Measurements from ENCODE around the gene PRSS35. TPM values are rescaled to one million over a fixed set of nuclear protein-coding genes. Genes with fewer than 3 reads are reported as not detected.
A peak's percentile ranks its signal among the peaks of the same experiment; 100 is the strongest.
"Not testable (repeated sequence)": the region's sequence is repeated elsewhere in the genome, so short reads cannot be mapped to it uniquely, and the experiment has no call there.

PRSS35 gene, protein sequence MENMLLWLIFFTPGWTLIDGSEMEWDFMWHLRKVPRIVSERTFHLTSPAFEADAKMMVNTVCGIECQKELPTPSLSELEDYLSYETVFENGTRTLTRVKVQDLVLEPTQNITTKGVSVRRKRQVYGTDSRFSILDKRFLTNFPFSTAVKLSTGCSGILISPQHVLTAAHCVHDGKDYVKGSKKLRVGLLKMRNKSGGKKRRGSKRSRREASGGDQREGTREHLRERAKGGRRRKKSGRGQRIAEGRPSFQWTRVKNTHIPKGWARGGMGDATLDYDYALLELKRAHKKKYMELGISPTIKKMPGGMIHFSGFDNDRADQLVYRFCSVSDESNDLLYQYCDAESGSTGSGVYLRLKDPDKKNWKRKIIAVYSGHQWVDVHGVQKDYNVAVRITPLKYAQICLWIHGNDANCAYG
- polyA plus RNA-seq (2013, experiment 1 of 2; ENCODE audit: insufficient read length): 4.5 TPM
- polyA plus RNA-seq (2013, experiment 2 of 2; ENCODE audit: insufficient read length): 5.1 TPM

DNA sequence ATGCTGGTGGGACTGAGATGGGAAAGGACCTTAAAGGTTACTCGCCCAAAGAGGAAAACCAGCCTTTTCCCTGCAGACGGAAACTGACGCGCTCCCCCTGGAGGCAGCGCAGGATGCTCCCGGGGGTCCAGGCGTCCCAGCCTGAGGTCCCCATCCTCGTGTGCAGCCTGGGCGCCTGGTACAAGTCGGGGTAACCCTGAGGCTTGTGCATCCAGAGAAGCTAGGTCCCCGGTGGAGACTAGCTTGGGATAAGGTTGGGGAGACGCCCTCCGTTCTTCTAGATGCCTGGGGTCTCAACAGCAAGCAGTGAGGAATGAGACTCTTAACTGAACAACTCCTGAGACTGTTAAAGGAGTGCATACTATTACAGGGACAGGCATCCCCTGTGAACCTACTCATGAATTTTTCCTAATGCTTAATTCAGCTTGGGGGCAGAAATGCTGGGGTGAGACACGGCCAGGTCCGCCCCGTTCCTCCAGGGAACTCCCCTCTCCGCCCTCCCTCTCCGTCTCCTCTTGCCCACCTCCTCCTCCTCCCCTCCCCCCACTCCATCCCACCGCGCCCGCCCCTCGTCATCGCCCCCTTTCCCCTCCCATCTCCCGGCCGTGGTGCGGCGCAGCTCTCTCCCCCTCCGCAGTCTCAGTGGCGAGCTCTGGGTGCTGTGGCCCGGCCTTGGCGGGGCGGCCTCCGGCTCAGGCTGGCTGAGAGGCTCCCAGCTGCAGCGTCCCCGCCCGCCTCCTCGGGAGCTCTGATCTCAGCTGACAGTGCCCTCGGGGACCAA lies at the start of gene PRSS35:
PRSS35 (plus strand) TSS at position 634 of the 781 bp plus-strand sequence. CDS start 10,908 bp downstream, outside the sequence.
- DNase-seq: peak; percentile 57

DNA sequence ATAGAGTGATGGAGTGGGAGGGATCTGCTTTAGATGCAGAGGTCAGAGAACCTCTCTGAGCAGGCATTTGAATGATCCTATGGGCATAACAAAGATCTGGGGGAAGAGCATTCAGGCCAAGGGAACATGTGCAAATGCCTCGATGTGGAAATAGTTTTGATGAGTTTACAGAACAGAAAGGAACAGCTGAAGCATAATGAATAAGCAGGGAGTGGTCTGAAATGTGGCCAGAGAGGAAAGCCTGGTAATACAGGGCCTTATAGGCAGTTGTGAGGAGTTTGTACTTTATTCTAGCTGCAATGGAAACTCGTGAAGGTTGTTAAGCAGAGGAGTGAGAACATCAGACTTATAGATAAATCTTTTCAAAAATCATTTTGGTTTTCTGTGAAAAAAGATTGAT lies 48.4 kb upstream of the PRSS35 start:
- no peak for DNase-seq

DNA sequence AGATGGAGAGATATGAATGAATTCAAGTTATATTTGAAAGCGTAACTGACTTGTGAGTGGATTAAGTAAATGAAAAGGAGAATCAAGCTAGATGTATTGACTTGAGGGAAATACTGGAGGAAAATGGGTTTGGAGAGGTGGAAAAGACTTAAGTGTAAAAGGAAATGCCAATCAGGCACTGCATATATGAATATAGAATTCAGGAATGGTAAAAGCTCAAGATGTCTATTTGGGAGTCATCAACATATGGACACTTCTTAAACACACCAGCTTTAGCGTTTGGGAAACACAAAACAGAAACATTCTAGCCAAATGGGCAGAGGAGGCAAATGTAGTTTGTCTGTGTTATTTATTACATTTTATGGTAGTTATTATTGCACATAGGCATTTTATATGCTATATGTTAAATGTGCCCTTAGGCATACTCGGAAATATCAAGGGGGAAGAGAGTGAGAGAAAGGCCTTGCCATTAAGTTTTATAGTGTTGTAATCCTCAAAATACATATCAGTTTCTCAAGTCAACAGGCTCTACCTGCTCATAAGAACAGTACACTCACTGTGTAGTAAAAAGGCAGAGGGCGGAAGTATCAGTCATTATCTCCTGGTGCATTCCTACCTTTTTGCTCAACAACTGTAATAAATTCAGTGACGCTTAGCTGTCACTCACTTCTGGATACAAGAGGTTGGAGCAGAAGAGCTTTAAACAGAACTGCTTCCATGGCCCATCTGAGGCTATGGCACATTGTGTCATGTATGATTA lies 47.8 kb upstream of the PRSS35 start:
- no peak for DNase-seq

DNA sequence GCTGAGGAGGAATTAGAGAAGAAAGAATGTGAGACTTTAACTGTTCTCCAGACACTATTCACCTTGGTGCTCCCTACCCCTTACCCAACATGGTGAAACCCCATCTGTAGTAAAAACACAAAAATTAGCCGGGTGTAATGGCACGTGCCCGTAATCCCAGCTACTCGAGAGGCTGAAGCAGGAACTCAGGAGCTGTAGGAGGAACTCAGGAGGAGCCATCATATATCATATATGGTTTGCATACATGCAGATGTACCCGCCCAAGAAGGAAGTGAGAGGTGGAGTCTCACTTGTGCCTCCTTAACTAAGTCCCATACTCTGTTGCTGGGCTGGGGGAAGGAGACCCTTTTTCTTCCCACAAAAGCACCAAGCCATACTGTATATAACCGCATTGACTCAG lies 46.0 kb upstream of the PRSS35 start:
- no peak for DNase-seq

DNA sequence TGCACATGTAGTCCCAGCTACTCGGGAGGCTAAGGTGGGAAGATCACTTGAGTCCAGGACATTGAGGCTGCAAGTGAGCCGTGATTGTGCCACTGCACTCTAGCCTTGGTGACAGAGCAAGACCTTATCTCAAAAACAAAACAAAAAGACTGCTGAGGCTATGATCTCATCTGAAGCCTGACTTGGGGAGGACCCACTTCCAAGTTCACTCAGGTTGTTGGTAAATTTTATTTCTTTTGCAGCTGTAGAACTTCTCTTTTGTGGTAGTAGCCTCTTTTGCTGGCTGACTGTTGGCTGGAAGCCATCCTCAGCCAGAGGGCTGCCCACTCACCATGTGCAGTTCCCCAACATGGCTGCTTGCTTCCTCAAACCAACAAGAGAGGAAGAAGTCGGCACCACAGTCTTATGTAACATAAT lies 44.7 kb upstream of the PRSS35 start:
- no peak for DNase-seq

DNA sequence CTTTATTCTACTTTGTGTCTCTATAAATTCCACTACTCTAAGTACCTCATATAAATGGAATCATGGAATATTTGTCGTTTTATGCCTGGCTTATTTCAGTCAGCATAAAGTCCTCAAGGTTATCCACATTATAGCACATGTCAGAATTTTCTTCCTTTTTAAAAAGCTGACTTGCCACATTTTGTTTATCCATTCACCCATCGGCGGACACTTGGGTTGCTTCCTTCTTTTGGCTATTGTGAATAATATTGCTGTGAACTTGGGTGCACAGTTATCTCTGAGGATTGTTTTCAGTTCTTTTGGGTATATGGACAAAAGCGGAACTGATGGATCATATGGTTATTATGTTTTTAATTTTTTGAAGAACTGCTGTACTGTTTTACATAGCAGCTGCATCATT lies 42.3 kb upstream of the PRSS35 start:
- no peak for DNase-seq

DNA sequence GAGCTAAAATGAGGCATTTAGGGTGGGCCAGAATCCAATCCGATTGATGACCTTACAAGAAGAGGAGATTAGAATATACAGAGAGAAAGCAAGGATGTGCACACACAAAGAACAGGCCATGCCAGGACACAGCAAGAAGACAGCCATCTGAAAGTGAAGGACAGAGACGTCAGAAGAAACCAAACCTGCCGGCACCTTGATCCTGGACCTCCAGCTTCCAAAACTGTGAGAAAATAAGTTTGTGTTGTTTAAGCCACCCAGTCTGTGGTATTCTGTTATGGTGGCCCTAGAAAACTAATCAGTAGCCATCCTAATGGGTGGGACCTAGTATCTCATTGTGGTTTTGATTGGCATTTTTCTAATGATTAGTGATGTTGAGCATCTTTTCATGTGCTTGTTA lies 41.7 kb upstream of the PRSS35 start:
- no peak for DNase-seq

DNA sequence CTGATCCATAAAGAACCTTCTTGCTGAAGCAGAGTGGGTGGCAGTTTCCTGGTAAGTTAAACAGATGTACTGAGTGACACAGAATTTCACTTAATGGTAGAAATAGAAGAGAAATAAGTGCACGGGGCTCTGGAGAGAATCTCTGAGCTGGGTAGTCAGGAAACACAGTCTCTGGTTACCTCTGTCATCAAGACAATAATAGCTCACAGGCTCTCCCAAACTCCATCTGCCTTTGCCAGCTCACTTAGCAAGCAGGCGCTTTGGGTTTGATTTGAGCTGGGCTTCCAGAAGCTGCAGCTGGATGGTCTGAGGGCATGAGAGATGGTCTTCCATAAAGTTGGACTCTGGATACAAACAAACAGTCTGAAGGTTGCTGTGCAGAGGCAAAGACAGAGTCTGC lies 39.6 kb upstream of the PRSS35 start:
- no peak for DNase-seq

DNA sequence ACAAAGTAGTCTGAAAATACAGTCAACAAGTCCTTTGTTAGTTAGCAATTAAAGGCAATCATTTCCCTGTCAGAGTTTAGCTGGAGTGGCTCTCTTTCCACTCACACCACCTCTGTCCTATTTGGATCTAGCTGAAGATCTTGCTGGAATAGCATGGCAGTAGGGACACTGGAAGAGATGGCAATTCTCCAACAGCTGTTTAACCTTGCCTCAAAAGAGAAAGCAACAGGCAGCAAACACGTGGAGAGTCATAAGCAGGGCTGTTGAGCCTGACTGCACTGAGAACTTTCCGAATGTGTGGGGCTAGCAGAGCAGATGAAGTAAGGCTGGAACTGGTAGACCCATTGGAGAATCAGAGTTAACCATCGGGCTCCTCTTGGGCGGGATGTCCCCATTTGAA lies 38.0 kb upstream of the PRSS35 start:
- DNase-seq: peak; percentile 10

DNA sequence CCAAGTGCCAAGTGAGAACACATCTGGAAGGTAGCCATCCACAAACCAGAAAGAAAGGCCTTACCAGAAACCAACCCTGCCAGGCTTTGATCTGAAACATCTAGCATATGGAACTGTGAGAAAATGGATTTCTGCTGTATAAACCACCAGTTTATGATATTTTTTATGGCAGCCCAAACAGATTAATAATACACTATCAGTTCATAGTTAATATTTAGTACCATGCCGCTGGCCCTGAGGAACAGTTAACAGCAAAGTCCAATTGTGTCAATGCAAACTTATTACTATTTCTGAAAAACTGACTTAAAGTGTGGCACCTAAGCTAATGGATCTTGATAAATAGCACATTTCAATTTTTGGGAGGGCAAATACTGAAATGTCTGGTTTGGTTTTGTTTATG lies 35.4 kb upstream of the PRSS35 start:
- DNase-seq: no peak

DNA sequence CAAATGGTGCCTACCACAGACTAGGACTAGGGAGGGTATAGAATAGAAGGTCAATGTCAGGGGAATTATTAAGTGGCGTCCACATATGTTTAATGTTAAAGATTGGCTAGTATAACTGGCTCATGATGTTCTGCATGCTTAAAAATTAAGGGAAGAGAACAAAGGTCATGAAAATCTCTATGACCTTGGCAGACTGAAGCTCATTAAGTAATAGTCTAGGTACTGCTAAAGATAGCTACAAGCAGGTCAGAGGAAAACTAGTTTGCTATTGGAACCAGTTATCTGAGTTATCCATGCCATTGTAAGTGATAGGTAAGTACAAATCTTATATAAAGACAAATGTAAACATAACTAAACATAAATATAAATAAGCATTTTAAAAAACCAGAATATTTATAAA lies 32.9 kb upstream of the PRSS35 start:
- DNase-seq: no peak

DNA sequence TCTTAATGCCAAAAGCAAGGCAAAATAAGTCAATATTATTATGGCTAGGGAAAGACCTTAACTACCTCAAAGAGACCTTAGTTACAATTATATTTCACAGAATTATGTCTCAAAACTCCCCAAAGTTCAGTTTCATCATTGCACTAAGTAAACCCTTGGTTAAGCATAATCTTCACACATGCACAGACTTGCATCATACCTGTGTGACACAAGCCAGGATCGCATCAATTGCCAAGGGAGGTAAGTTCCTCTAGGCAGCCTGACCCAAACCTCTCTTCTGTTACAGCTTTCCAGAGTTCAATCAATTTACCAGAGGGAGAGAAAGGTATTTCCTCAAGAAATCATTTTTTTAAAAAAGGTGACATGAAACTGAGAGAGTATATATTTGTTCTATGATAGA lies 31.9 kb upstream of the PRSS35 start:
- DNase-seq: no peak

DNA sequence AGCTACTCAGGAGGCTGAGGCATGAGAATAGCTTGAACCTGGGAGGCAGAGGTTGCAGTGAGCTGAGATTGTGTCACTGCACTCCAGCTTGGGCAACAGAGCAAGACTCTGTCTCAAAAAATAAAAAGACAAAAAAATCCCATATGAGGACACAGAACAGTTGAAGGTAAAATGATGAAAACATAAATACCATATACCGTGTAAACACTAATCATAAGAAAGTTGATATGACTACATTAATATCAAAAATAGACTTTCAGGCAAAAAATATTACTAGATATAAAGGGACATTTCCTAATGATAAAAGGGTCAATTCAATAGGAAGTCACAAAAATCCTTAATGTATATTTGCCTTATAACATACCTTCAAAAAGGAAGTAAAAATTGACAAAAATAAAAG lies 30.4 kb upstream of the PRSS35 start:
- not testable (repeated sequence) for DNase-seq

DNA sequence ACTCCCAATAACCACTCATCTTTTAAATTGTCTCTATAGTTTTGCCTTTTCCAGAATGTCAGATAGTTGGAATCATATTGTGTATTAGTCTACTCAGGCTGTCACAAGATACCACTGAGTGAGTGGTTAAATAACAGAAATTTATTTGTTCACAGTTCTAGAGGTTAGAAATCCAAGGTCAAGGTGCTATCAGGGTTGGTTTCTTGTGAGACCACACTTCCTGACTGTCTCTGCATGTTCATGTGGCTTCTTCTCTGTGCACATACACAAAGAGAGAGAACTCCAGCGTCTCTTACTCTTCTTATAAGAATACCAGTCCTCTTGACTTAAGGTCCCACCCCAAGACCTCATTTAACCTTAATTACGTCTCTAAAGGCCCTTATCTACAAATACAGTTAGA lies 23.9 kb upstream of the PRSS35 start:
- DNase-seq: no peak

DNA sequence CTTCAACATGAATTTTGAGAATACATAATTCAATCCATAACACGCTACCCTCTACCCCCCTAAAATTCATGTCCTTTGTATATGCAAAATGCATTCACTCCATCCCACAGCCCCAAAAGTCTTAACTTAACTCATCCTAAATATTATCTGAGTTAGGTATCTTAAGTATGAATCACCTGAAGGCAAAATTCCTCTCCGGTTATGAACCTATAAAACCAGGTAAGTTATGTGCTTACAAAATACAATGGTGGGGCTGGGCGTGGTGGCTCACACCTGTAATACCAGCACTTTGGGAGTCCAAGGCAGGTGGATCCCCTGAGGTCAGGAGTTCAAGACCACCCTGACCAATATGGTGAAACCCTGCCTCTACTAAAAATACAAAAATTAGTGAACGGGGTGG lies 23.5 kb upstream of the PRSS35 start:
- DNase-seq: no peak

DNA sequence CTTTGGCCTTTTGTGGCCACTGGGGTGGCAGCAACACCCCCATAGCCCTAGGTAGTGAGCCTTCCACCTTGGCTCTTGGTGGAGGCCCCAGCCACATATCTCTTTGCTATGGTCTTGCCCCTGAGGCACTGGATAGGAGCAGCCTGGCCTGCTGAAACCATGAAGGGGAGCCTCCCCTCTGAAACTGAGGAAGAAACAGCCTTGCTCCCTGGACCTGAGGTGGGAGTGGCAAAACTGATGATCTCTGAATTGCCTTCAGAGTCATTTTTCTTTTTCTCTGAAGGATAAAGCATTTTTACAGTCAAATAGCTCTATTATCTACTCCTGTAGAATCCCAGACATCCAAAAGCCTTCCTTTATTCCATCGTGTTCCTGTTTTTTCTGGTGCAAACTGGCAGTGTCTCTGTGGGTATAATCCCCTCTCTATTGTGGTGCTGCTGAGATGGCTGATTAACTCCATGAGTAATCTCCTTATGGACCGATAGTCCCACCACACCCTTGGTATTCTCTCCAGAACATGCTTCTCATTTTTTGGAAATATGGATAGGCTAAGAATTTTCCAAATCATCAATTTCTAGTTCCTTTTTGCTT lies 22.0 kb upstream of the PRSS35 start:
- no peak for DNase-seq

DNA sequence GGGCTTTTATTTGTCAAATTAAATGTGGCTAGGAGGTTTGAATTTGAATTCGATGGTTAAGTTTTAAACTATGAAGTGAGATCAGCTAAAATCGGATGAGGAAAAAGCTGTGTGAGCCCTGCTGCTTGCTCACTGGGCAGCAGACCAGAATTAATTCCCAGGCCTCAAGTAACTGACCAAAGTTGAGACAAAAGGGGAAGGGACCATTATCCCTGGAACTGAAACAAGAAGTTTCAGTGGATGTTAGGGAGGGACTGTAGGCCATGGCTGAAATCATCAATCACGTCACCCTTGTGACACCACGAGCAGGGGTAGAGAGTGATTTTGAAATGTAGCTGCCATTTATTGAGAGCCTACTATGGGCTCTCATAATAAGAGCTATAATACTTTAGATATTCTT lies 7.0 kb upstream of the PRSS35 start:
- no peak for DNase-seq

DNA sequence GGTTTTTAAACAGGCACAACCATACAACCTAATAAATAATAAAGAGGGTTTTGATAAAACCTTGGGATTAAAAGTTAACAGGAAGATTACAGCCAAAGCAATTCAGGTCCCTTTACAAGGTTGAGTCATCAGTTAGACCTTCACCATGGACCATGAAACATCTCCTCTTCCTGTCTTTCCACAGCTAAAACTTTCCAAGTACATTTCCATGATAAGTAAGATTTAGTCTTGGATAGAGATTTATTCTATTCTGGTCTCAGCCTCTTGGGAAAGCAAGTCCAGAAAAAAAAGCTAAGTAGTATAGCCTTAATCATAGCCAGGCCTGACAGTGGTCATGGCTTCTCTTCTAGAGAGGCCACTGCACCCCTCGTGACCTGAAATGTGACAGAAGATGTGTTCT lies 2.9 kb upstream of the PRSS35 start:
- peak; percentile 5 for DNase-seq

DNA sequence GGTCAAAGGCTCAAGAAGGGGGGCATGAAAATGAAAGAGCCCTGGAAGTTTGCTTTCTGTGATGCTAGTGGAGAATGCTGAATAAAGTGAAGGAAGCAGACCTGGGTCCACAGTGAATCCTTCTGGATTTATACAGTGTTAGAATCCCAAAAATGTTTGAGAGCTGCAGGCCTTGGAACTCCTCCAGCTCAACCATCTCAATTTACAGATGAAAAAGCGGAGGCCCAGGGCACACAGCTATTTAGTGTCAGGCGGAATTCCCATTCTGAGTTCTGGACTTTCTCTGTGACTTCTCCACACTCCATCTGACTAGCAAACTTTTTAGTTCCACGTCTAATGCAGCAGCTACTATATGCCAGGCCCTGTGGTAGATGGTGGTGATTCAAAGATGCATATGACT lies 1.5 kb upstream of the PRSS35 start:
- DNase-seq: no peak

DNA sequence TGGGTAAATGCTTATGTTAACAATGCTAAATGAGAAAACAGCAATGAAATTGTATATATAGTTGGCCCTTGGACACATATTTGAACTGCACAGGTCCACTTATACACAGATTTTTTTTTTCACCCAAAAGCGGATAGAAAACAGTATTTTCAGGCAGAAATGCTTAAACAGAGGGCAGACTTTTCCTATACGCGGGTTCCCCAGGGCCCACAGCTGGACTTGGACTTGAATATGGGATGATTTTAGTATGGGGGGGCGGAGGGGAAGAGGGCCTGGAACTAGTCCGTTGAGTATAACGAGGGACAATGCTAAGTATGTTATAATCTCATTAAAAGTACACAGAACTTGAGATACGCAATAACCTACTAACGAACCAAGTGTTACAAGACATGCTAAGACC lies 1.1 kb upstream of the PRSS35 start:
- DNase-seq: no peak

DNA sequence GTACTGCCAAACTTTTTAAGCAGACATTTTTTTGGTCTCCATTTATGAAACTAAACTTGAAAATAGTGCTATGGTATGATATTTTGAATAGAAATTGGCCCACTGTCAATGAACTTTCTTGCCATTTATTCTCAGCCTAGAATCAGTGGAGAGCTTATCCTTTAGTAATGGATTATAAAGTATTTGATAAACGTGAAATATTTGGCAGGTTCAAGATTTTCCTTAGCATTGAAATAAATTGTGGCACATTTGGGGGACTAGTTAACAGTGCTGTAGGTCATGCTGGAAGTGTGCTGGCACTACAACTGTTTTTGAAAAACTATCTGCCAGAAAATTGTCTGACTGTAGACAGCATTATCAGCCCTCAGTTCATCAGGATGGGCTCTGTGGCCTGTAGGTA lies 2.1 kb downstream of the PRSS35 start:
- DNase-seq: no peak

DNA sequence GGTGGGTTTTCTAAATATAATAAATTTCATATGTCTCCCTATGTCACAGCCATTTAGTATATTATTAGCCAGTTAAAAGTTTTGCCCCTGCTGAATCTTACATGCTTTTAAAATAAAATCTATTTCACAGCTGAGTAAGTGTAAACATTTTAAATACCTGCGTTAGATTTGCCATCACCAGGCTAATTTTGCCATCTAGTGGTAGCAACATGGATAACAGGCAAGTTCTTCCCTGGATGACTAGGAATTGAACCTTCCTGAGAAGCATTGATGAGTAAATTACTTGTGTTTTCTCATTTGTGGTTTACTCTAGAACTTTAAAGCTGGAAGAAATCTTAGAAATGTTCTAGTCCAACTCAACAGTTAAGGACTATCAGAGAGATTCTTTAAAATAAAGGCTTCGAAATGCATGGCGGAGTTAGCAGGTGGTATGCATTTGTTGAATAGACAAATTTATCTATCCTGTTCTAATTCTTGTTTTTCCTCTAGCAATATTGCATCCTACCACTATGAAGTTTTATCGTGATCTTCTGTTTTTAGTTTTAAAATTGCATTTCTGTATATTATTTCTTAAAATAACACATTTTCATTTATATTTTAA lies 2.6 kb downstream of the PRSS35 start:
- DNase-seq: peak; percentile 47

Data from fibroblast of skin of scalp (primary cell).